Caco-2 (cell line): Measurements from ENCODE around the gene PTPRN2. TPM values are rescaled to one million over a fixed set of nuclear protein-coding genes. Genes with fewer than 3 reads are reported as not detected.
"Not testable (repeated sequence)": the region's sequence is repeated elsewhere in the genome, so short reads cannot be mapped to it uniquely, and the experiment has no call there.

Experiments used
- BruUV-seq: library from RNA; stranded (reverse); fragments of 400-500 nt; replicated peaks from 2 replicates; lab custom pipeline; 2021; lab: Mats Ljungman, UMichigan
- CTCF ChIA-PET: fragments of 300-600 bp; sonication (Branson Sonifier 250); formaldehyde crosslinking; loops from one replicate; lab custom pipeline; 2022; ENCODE audit warnings: antibody characterized with exemption; lab: Charles Lee
- POLR2A ChIA-PET: fragments of 300-600 bp; sonication (Branson Sonifier 250); formaldehyde crosslinking; loops from one replicate; lab custom pipeline; 2022; ENCODE audit warnings: antibody characterized with exemption; lab: Charles Lee
- DNase-seq, 2 experiments: peaks; one replicate each; pipeline versions ENCODE4 v3.0.0 to v3.0.0-alpha.2; 2020 to 2022
- H3K27me3 ChIP-seq: replicated peaks from 2 replicates; pipeline ENCODE4 v1.6.0; 2011; ENCODE audit warnings: low read length; ENCODE audit not compliant: control insufficient read depth, insufficient read depth
- H3K36me3 ChIP-seq: 2 replicates; pipeline ENCODE4 v1.5.1; 2011; ENCODE audit warnings: low read length; ENCODE audit not compliant: control insufficient read depth, insufficient read depth
- H3K4me1 ChIP-seq: fragments of 250-450 bp; sonication (Bioruptor Pico); 2 replicates; pipeline ENCODE4 v1.5.1; 2020; ENCODE audit warnings: mild to moderate bottlenecking
- H3K4me3 ChIP-seq: 2 replicates; pipeline ENCODE4 v1.5.1; 2011; ENCODE audit warnings: low read depth, mild to moderate bottlenecking, control low read depth, low read length
- H3K9me3 ChIP-seq: fragments of 250-450 bp; sonication (Bioruptor Pico); 2 replicates; pipeline ENCODE4 v1.5.1; 2020; ENCODE audit warnings: mild to moderate bottlenecking, moderate library complexity
- H3K27ac Mint-ChIP-seq: one replicate; pipeline ENCODE4 v1.8.0; 2022; ENCODE audit warnings: mixed read lengths; ENCODE audit not compliant: unreplicated experiment
- H3K27me3 Mint-ChIP-seq: one replicate; pipeline ENCODE4 v1.8.0; 2022; ENCODE audit warnings: mixed read lengths; ENCODE audit not compliant: insufficient read depth, unreplicated experiment
- H3K36me3 Mint-ChIP-seq: one replicate; pipeline ENCODE4 v1.8.0; 2022; ENCODE audit warnings: mild to moderate bottlenecking, mixed read lengths; ENCODE audit not compliant: insufficient read depth, unreplicated experiment
- H3K4me1 Mint-ChIP-seq: one replicate; pipeline ENCODE4 v1.8.0; 2022; ENCODE audit warnings: low read depth, mixed read lengths; ENCODE audit not compliant: unreplicated experiment
- H3K4me3 Mint-ChIP-seq: one replicate; pipeline ENCODE4 v1.8.0; 2022; ENCODE audit warnings: mild to moderate bottlenecking, moderate library complexity, mixed read lengths; ENCODE audit not compliant: unreplicated experiment
- H3K9me3 Mint-ChIP-seq: one replicate; pipeline ENCODE4 v1.8.0; 2022; ENCODE audit warnings: mixed read lengths; ENCODE audit not compliant: unreplicated experiment
- intact Hi-C: fragments of 100-400 bp; cut with micrococcal nuclease; formaldehyde crosslinking; loops from one replicate; pipeline ENCODE4 v1.10.0; 2022; ENCODE audit not compliant: unreplicated experiment
- total RNA-seq: library from RNA; stranded (reverse); gene quantifications from 2 replicates; pipeline ENCODE4 v1.2.3, GENCODE V29; 2022
- TF ChIP-seq, protein P1 (sequence below), 2 experiments: fragments of 200-600 bp in 1 of 2; IDR thresholded peaks; 1 replicate in 1 of 2; 2 replicates in 1 of 2; pipeline versions ENCODE4 v1.5.1 to v1.8.0; 2011 to 2022; ENCODE audit warnings: antibody characterized with exemption in 1 of 2, control low read depth in 1 of 2, inconsistent platforms in 1 of 2, low read depth in 1 of 2, low read length in 1 of 2, mild to moderate bottlenecking in 1 of 2, moderate library complexity in 1 of 2; ENCODE audit not compliant: insufficient read depth in 1 of 2, severe bottlenecking in 1 of 2, unreplicated experiment in 1 of 2

Gene PTPRN2
- total RNA-seq, 1 experiment from 2014 or later = 1.4 TPM

DNA sequence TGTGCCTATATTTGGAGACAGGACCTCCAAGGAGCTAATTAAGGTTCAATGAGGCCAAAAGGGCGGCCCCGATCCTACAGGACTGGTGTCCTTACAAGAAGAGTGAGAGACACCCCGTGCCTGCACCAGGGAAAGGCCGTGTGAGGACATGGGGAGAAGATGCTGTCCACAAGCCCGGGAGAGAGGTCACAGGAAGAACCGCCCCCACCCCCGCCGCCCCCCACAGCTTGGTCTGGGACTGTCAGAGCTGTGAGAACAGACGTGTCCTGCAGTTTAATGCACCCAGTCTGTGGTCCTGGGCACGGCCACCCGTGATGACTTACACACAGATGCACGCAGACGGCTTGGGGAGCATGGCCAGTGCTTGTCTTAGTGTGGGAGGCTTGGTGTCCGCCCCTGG lies 851.3 kb downstream of the PTPRN2 start:
- no peaks in the 10 kb centered on the region for H3K27me3 ChIP-seq
- no peaks in the 10 kb centered on the region for H3K4me1 ChIP-seq
- no TSS peak for BruUV-seq
- no peak overlapping the region for H3K4me3 Mint-ChIP-seq
- H3K27ac Mint-ChIP-seq = no peak overlapping the region
- ChIA-PET POLR2A (no interaction called here), CTCF (no interaction called here)
- no peak for DNase-seq
- no peaks in the 10 kb centered on the region for H3K4me1 Mint-ChIP-seq
- H3K4me3 ChIP-seq = no peak overlapping the region
- H3K9me3 ChIP-seq = no peaks in the 10 kb centered on the region
- peaks cover 13% of the 10 kb centered on the region for H3K27me3 Mint-ChIP-seq
- no peaks in the 10 kb centered on the region for H3K36me3 ChIP-seq
- H3K36me3 Mint-ChIP-seq = no peaks in the 10 kb centered on the region
- TF ChIP-seq, protein P1, sequence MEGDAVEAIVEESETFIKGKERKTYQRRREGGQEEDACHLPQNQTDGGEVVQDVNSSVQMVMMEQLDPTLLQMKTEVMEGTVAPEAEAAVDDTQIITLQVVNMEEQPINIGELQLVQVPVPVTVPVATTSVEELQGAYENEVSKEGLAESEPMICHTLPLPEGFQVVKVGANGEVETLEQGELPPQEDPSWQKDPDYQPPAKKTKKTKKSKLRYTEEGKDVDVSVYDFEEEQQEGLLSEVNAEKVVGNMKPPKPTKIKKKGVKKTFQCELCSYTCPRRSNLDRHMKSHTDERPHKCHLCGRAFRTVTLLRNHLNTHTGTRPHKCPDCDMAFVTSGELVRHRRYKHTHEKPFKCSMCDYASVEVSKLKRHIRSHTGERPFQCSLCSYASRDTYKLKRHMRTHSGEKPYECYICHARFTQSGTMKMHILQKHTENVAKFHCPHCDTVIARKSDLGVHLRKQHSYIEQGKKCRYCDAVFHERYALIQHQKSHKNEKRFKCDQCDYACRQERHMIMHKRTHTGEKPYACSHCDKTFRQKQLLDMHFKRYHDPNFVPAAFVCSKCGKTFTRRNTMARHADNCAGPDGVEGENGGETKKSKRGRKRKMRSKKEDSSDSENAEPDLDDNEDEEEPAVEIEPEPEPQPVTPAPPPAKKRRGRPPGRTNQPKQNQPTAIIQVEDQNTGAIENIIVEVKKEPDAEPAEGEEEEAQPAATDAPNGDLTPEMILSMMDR (IDR thresholded peaks at IDR 0.05; ENCODE audit: insufficient read depth in 1 of 2, low read depth in 1 of 2, low read length in 1 of 2, severe bottlenecking in 1 of 2, unreplicated experiment in 1 of 2) = no peak
- intact Hi-C loops = no loop called here
- no peaks in the 10 kb centered on the region for H3K9me3 Mint-ChIP-seq

DNA sequence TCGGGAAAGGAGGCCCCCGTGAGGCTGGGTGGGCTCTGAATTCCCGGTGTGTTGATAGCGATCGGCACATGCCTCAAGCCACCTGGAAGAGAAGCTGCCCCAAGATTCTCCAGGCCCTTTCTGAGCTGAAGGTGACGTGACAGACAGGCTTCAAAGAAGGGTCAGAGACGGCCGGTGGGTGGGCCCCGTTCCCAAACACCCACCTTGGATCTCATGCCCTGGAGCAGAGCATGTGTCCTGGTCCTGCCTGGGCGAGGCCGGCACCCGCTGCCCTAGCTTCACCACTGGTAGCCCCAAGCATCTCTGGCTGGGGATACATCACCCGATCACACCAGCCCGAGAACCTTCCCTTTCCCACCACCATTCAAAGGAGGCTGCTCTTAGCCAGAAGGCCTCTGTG lies 851.8 kb downstream of the PTPRN2 start:
- CTCF ChIA-PET = no interaction called here
- H3K4me1 Mint-ChIP-seq = no peaks in the 10 kb centered on the region
- intact Hi-C loops = no loop called here
- H3K27me3 Mint-ChIP-seq = peaks cover 12% of the 10 kb centered on the region
- TF ChIP-seq, protein P1 (IDR thresholded peaks at IDR 0.05; ENCODE audit: insufficient read depth in 1 of 2, low read depth in 1 of 2, low read length in 1 of 2, severe bottlenecking in 1 of 2, unreplicated experiment in 1 of 2) = no peak
- H3K27me3 ChIP-seq = no peaks in the 10 kb centered on the region
- H3K9me3 ChIP-seq = no peaks in the 10 kb centered on the region
- DNase-seq = no peak
- no peaks in the 10 kb centered on the region for H3K9me3 Mint-ChIP-seq
- BruUV-seq = no TSS peak
- no peaks in the 10 kb centered on the region for H3K4me1 ChIP-seq
- no peaks in the 10 kb centered on the region for H3K36me3 Mint-ChIP-seq
- H3K27ac Mint-ChIP-seq = no peak overlapping the region
- POLR2A ChIA-PET = no interaction called here
- H3K4me3 Mint-ChIP-seq = no peak overlapping the region
- no peak overlapping the region for H3K4me3 ChIP-seq
- H3K36me3 ChIP-seq = no peaks in the 10 kb centered on the region

DNA sequence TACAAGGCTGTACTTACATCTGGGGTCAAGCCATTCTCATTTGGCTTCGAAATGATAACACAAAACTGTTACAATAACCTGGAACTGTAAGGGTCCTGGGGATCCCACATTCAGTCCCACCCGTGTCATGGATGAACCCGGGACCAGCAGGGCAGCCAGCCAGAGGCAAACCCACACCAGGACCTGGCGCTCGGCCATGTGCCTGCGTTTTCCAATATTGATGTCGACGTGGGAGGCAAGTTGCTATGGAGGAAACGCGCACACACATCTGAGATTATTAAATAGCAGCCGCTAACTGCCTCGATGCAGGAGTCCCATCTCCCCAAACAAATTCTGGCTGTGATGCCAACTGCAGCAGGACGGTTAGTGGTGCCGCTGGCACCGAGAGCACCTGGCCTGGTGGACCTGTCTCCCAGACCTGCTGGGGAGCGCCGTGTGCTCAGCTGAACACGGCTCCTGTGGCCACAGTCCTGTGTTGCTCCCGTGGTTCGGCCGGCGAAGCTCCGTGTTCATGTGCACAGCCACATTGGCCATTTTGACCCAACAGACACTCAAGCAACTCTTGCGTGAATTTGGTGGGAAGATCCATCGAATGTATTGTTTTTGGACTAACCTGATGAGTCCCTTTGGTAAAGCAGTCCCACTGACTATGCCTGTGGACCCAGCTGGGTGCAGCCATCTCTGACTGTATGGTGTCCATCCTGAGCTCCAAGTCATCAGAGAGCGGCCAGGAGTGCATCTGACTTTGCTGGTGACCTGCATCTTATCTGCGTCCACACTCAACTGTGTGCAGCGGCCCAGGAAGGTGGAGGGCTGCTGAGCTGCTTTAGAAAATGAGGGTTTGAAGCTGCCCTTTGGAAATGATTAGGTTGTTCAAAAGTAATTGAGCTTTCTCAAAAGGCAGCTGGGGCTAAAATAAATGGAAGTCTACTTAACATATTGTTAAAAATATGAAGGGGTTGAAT lies 852.7 kb downstream of the PTPRN2 start:
- intact Hi-C loops = no loop called here
- no peak overlapping the region for H3K4me3 Mint-ChIP-seq
- POLR2A ChIA-PET = no interaction called here

DNA sequence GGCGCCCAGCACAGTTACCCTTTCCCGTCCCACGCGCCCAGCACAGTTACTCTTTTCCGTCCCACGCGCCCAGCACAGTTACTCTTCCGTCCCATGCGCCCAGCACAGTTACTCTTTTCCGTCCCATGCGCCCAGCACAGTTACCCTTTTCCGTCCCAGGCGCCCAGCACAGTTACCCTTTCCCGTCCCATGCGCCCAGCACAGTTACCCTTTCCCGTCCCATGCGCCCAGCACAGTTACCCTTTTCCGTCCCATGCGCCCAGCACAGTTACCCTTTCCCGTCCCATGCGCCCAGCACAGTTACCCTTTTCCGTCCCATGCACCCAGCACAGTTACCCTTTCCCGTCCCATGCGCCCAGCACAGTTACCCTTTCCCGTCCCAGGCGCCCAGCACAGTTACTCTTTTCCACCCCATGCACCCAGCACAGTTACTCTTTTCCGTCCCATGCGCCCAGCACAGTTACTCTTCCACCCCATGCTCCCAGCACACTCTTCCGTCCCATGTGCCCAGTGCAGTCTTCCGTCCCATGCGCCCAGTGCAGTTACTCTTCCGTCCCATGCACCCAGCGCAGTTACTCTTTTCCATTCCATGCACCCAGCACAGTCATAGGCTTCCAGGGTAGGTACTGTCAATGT lies 853.7 kb downstream of the PTPRN2 start:
- H3K9me3 ChIP-seq, H3K36me3 Mint-ChIP-seq, H3K36me3 ChIP-seq, DNase-seq, H3K4me1 ChIP-seq, H3K9me3 Mint-ChIP-seq, H3K4me1 Mint-ChIP-seq, H3K27me3 ChIP-seq, intact Hi-C loops, POLR2A ChIA-PET, CTCF ChIA-PET, H3K4me3 Mint-ChIP-seq, H3K4me3 ChIP-seq, H3K27ac Mint-ChIP-seq, BruUV-seq: not testable (repeated sequence)
- peaks cover 13% of the 10 kb centered on the region for H3K27me3 Mint-ChIP-seq

More for the DNA sequence above, 852.7 kb downstream of the PTPRN2 start:
- Mint-ChIP-seq H3K4me1 (no peaks in the 10 kb centered on the region), H3K36me3 (no peaks in the 10 kb centered on the region), H3K27me3 (peaks cover 12% of the 10 kb centered on the region), H3K9me3 (no peaks in the 10 kb centered on the region), H3K27ac (no peak overlapping the region)
- H3K4me1 ChIP-seq = no peaks in the 10 kb centered on the region
- no peak for DNase-seq
- H3K36me3 ChIP-seq = no peaks in the 10 kb centered on the region
- H3K9me3 ChIP-seq = no peaks in the 10 kb centered on the region
- no TSS peak for BruUV-seq
- H3K4me3 ChIP-seq = no peak overlapping the region
- TF ChIP-seq, protein P1 (IDR thresholded peaks at IDR 0.05; ENCODE audit: insufficient read depth in 1 of 2, low read depth in 1 of 2, low read length in 1 of 2, severe bottlenecking in 1 of 2, unreplicated experiment in 1 of 2) = no peak
- no peaks in the 10 kb centered on the region for H3K27me3 ChIP-seq
- CTCF ChIA-PET = no interaction called here
